ENCODE data around the gene LMF1.

- TF ChIP-seq CTCF (IDR thresholded peaks at IDR 0.05): no peak
- TF ChIP-seq POLR2A (IDR thresholded peaks at IDR 0.05): no peak
Observed at GRCh38 chr16:896261-897199, 74.3 kb downstream of the LMF1 start.
